Liver (tissue), 3 donors: Measurements from ENCODE around the gene MDGA2.
A peak's percentile ranks its signal among the peaks of the same experiment; 100 is the strongest.

ENCODE experiments used
- SP1 ChIP-seq: IDR thresholded peaks from 2 replicates; pipeline ENCODE4 v1.6.1; 2018; ENCODE audit warnings: antibody characterized with exemption, mild to moderate bottlenecking
- YY1 ChIP-seq: IDR thresholded peaks from 2 replicates; pipeline ENCODE4 v1.6.1; 2016; ENCODE audit warnings: antibody characterized with exemption, mild to moderate bottlenecking
- TF ChIP-seq, protein P1 (sequence below): IDR thresholded peaks from 2 replicates; pipeline ENCODE4 v1.6.1; 2016; ENCODE audit warnings: antibody characterized with exemption
- TF ChIP-seq, protein P2 (sequence below): fragments of 150-350 bp; IDR thresholded peaks from 2 replicates; pipeline ENCODE4 v1.5.1; 2017; ENCODE audit warnings: improper control_type of control experiment, low read depth, low read length; ENCODE audit not compliant: missing input control
- TF ChIP-seq, protein P3 (sequence below): IDR thresholded peaks from 2 replicates; pipeline ENCODE4 v1.6.1; 2016; ENCODE audit warnings: antibody characterized with exemption, mild to moderate bottlenecking
- donor health status: healthy.
- donor health status: healthy.

DNA sequence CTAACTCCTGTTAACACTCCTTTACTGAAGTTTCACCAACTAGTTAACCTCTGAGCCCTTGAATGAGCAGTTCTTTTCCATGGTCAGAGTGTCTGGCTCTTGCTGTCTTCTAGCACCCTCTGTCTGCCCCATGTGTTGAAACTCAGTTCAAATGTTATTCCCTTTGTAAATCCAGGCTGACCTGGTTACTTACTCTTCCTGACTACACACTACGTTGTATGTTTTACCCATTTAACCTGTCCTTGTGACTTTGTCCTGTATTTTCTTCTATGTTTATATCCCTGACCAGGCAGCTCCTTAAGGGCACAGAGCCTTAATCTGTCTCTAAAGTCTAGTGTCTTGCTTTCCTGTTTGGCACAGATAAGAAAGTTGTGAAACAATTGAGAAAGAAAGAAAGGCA, 634.9 kb downstream of the MDGA2 start:
- TF ChIP-seq, protein P1, sequence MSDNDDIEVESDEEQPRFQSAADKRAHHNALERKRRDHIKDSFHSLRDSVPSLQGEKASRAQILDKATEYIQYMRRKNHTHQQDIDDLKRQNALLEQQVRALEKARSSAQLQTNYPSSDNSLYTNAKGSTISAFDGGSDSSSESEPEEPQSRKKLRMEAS, result no peak
- TF ChIP-seq, protein P2, sequence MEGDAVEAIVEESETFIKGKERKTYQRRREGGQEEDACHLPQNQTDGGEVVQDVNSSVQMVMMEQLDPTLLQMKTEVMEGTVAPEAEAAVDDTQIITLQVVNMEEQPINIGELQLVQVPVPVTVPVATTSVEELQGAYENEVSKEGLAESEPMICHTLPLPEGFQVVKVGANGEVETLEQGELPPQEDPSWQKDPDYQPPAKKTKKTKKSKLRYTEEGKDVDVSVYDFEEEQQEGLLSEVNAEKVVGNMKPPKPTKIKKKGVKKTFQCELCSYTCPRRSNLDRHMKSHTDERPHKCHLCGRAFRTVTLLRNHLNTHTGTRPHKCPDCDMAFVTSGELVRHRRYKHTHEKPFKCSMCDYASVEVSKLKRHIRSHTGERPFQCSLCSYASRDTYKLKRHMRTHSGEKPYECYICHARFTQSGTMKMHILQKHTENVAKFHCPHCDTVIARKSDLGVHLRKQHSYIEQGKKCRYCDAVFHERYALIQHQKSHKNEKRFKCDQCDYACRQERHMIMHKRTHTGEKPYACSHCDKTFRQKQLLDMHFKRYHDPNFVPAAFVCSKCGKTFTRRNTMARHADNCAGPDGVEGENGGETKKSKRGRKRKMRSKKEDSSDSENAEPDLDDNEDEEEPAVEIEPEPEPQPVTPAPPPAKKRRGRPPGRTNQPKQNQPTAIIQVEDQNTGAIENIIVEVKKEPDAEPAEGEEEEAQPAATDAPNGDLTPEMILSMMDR, result peak; percentile 47
- no peak for TF ChIP-seq YY1
- TF ChIP-seq SP1, result no peak
- TF ChIP-seq, protein P3, sequence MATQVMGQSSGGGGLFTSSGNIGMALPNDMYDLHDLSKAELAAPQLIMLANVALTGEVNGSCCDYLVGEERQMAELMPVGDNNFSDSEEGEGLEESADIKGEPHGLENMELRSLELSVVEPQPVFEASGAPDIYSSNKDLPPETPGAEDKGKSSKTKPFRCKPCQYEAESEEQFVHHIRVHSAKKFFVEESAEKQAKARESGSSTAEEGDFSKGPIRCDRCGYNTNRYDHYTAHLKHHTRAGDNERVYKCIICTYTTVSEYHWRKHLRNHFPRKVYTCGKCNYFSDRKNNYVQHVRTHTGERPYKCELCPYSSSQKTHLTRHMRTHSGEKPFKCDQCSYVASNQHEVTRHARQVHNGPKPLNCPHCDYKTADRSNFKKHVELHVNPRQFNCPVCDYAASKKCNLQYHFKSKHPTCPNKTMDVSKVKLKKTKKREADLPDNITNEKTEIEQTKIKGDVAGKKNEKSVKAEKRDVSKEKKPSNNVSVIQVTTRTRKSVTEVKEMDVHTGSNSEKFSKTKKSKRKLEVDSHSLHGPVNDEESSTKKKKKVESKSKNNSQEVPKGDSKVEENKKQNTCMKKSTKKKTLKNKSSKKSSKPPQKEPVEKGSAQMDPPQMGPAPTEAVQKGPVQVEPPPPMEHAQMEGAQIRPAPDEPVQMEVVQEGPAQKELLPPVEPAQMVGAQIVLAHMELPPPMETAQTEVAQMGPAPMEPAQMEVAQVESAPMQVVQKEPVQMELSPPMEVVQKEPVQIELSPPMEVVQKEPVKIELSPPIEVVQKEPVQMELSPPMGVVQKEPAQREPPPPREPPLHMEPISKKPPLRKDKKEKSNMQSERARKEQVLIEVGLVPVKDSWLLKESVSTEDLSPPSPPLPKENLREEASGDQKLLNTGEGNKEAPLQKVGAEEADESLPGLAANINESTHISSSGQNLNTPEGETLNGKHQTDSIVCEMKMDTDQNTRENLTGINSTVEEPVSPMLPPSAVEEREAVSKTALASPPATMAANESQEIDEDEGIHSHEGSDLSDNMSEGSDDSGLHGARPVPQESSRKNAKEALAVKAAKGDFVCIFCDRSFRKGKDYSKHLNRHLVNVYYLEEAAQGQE, result no peak
